SK-N-SH (cell line): Measurements from ENCODE around the gene PLCG2. TPM values are rescaled to one million over a fixed set of nuclear protein-coding genes. Genes with fewer than 3 reads are reported as not detected.

Experiments used
- CTCF ChIA-PET: fragments of 300-600, 350-600 bp; formaldehyde crosslinking; extraction: SDS; loops from one replicate; lab custom pipeline; 2021; lab: Yijun Ruan, JAX
- POLR2A ChIA-PET: fragments of 350-600 bp; sonication (Branson Sonifier 250); formaldehyde crosslinking; extraction: SDS; loops from one replicate; lab custom pipeline; 2020; ENCODE audit warnings: antibody characterized with exemption, inconsistent platforms; lab: Yijun Ruan, JAX
- DNase-seq: peaks from one replicate; pipeline ENCODE4 v3.0.0; 2012
- H2AFZ ChIP-seq: fragments of 200-600 bp; sonication (generic); 2 replicates; pipeline ENCODE4 v1.8.1; 2016; ENCODE audit warnings: antibody characterized with exemption, mild to moderate bottlenecking, low read depth
- H3F3A ChIP-seq: fragments of 200-600 bp; sonication (generic); replicated peaks from 2 replicates; pipeline ENCODE3; 2016; ENCODE audit warnings: antibody characterized with exemption, mild to moderate bottlenecking; ENCODE audit not compliant: insufficient read depth
- H3K27ac ChIP-seq, 2 experiments: fragments of 200-500 bp in 1 of 2; fragments of 200-600 bp in 1 of 2; sonication (Bioruptor generic) in 1 of 2; sonication (generic), shearing (Covaris generic) in 1 of 2; 2 replicates each; pipeline versions ENCODE4 v1.5.1 to v1.6.1; 2014 to 2016; ENCODE audit warnings: low read depth in 2 of 2, inconsistent platforms in 1 of 2, low read length in 1 of 2, mild to moderate bottlenecking in 1 of 2, mixed read lengths in 1 of 2
- H3K27me3 ChIP-seq: fragments of 200-600 bp; sonication (generic), shearing (Covaris generic); 2 replicates; pipeline ENCODE4 v1.6.1; 2016; ENCODE audit warnings: mixed run types; ENCODE audit not compliant: insufficient read depth
- H3K36me3 ChIP-seq, 2 experiments: fragments of 200-500 bp in 1 of 2; fragments of 200-600 bp in 1 of 2; sonication (Bioruptor generic) in 1 of 2; sonication (generic) in 1 of 2; replicated peaks in 1 of 2; 2 replicates each; pipeline versions ENCODE3 to v1.5.1; 2014 to 2016; ENCODE audit warnings: low read length in 1 of 2, mild to moderate bottlenecking in 1 of 2; ENCODE audit not compliant: insufficient read depth in 2 of 2, control insufficient read depth in 1 of 2
- H3K4me1 ChIP-seq, 2 experiments: fragments of 200-500 bp in 1 of 2; fragments of 200-600 bp in 1 of 2; sonication (Bioruptor generic) in 1 of 2; sonication (generic), shearing (Covaris generic) in 1 of 2; 2 replicates each; pipeline versions ENCODE4 v1.5.1 to v1.6.1; 2014 to 2016; ENCODE audit warnings: low read depth in 1 of 2, low read length in 1 of 2, mixed run types in 1 of 2; ENCODE audit not compliant: insufficient read depth in 2 of 2, control insufficient read depth in 1 of 2
- H3K4me2 ChIP-seq: fragments of 200-600 bp; sonication (generic), shearing (Covaris generic); 2 replicates; pipeline ENCODE4 v1.6.1; 2017; ENCODE audit warnings: mixed run types
- H3K4me3 ChIP-seq, 2 experiments: fragments of 200-500 bp in 1 of 2; fragments of 200-600 bp in 1 of 2; sonication (Bioruptor generic) in 1 of 2; sonication (generic), shearing (Covaris generic) in 1 of 2; 2 replicates each; pipeline versions ENCODE4 v1.5.1 to v1.8.1; 2014 to 2016; ENCODE audit warnings: low read depth in 2 of 2, inconsistent platforms in 1 of 2, low read length in 1 of 2, mild to moderate bottlenecking in 1 of 2, mixed read lengths in 1 of 2, moderate library complexity in 1 of 2
- H3K79me2 ChIP-seq: fragments of 200-600 bp; sonication (generic); 2 replicates; pipeline ENCODE4 v1.8.1; 2017; ENCODE audit warnings: mild to moderate bottlenecking; ENCODE audit not compliant: insufficient read depth
- H3K9ac ChIP-seq: fragments of 200-600 bp; sonication (generic); 2 replicates; pipeline ENCODE4 v1.6.1; 2017; ENCODE audit warnings: mixed run types
- H3K9me2 ChIP-seq: fragments of 200-600 bp; sonication (generic); 2 replicates; pipeline ENCODE4 v1.6.1; 2017; ENCODE audit warnings: mixed run types
- H3K9me3 ChIP-seq: fragments of 200-600 bp; sonication (generic); 2 replicates; pipeline ENCODE4 v1.6.1; 2017; ENCODE audit warnings: mixed run types, mild to moderate bottlenecking, moderate library complexity
- H4K20me1 ChIP-seq: fragments of 200-600 bp; sonication (generic); 2 replicates; pipeline ENCODE4 v1.6.1; 2017; ENCODE audit warnings: mild to moderate bottlenecking, mixed run types; ENCODE audit not compliant: insufficient read depth
- CHD2 ChIP-seq: fragments of 150-350 bp; IDR thresholded peaks from 2 replicates; pipeline ENCODE4 v1.6.1; 2018; ENCODE audit warnings: low read length; ENCODE audit not compliant: partially characterized antibody
- CTCF ChIP-seq: fragments of 200-600 bp; sonication (generic); IDR thresholded peaks from 2 replicates; pipeline ENCODE4 v1.6.1; 2017; ENCODE audit warnings: antibody characterized with exemption, mild to moderate bottlenecking, moderate library complexity
- ELF1 ChIP-seq: IDR thresholded peaks from 2 replicates; pipeline ENCODE4 v1.4.0; 2012
- EP300 ChIP-seq, 2 experiments: IDR thresholded peaks; 2 replicates each; pipeline versions ENCODE4 v1.4.0 to v1.6.1; 2012; ENCODE audit warnings: borderline replicate concordance in 1 of 2, low read depth in 1 of 2, low read length in 1 of 2
- EZH2phosphoT487 ChIP-seq: fragments of 200-600 bp; sonication (generic); IDR thresholded peaks from 2 replicates; pipeline ENCODE4 v1.6.1; 2017; ENCODE audit warnings: low read depth, mixed run types, mild to moderate bottlenecking, antibody characterized with exemption, moderate library complexity, borderline replicate concordance
- FOSL2 ChIP-seq: IDR thresholded peaks from 2 replicates; pipeline ENCODE4 v1.4.0; 2012; ENCODE audit warnings: low read depth, mild to moderate bottlenecking, moderate library complexity, borderline replicate concordance
- FOXJ3 ChIP-seq: sonication (generic); formaldehyde crosslinking; IDR thresholded peaks from 2 replicates; pipeline ENCODE4 v1.5.1; 2020; ENCODE audit warnings: mild to moderate bottlenecking, missing genetic modification reagents
- FOXM1 ChIP-seq: IDR thresholded peaks from 2 replicates; pipeline ENCODE4 v1.4.0; 2012; ENCODE audit warnings: low read depth, mild to moderate bottlenecking
- IRF3 ChIP-seq: fragments of 150-350 bp; IDR thresholded peaks from 2 replicates; pipeline ENCODE4 v1.6.1; 2016; ENCODE audit warnings: mild to moderate bottlenecking, low read depth, low read length
- JUND ChIP-seq: IDR thresholded peaks from 2 replicates; pipeline ENCODE4 v1.4.0; 2012
- NFIC ChIP-seq: IDR thresholded peaks from 2 replicates; pipeline ENCODE4 v1.4.0; 2012; ENCODE audit warnings: borderline replicate concordance
- NRF1 ChIP-seq: IDR thresholded peaks from 2 replicates; pipeline ENCODE4 v1.6.1; 2012; ENCODE audit warnings: low read depth, mild to moderate bottlenecking, low read length
- SIN3A ChIP-seq: IDR thresholded peaks from 2 replicates; pipeline ENCODE4 v1.6.1; 2012; ENCODE audit warnings: low read depth, mild to moderate bottlenecking, low read length, moderate library complexity, borderline replicate concordance
- SMC3 ChIP-seq: IDR thresholded peaks from 2 replicates; pipeline ENCODE4 v1.6.1; 2012; ENCODE audit warnings: low read depth, low read length, improper control_type of control experiment
- TAF1 ChIP-seq: IDR thresholded peaks from 2 replicates; pipeline ENCODE4 v1.6.1; 2012; ENCODE audit warnings: low read depth, mild to moderate bottlenecking, low read length, moderate library complexity, borderline replicate concordance
- TCF12 ChIP-seq: IDR thresholded peaks from 2 replicates; pipeline ENCODE4 v1.4.0; 2012
- TEAD4 ChIP-seq: IDR thresholded peaks from 2 replicates; pipeline ENCODE4 v1.4.0; 2012; ENCODE audit warnings: mild to moderate bottlenecking, borderline replicate concordance; ENCODE audit not compliant: insufficient read depth
- ZBTB33 ChIP-seq: IDR thresholded peaks from 2 replicates; pipeline ENCODE4 v1.4.0; 2012; ENCODE audit warnings: low read depth, borderline replicate concordance
- WGBS: methylation state at CpG from one replicate; pipeline ENCODE4 v1.1.6; 2017; ENCODE audit warnings: low lambda C conversion rate; 5-methylcytosine and 5-hydroxymethylcytosine counted together
- polyA plus RNA-seq, 3 experiments: library from polyadenylated mRNA; depleted of rRNA; stranded (reverse); fragments of >200 nt; gene quantifications; 2 replicates each; pipeline ENCODE4 v1.2.3, GENCODE V29; 2012

PLCG2 gene
- polyA plus RNA-seq, 1 of the 3 experiments (the other 2 are of a cell fraction): 0.23 TPM

GRCh38 chr16:81945665-81946064 lies 166.6 kb downstream of the PLCG2 start:
- no peaks in the 10 kb centered on the region for H3K27me3 ChIP-seq
- H3K27ac ChIP-seq: no peak overlapping the region
- WGBS: 44% methylated on average over 1 of the region's 1 CpG
- H3K4me1 ChIP-seq: no peaks in the 10 kb centered on the region
- ChIA-PET CTCF (no interaction called here), POLR2A (no interaction called here)
- H4K20me1 ChIP-seq: no peaks in the 10 kb centered on the region
- no peak for TF ChIP-seq SMC3
- peak; percentile 33; the same call in 1 of the 2 replicates for TF ChIP-seq TCF12
- no peak overlapping the region for H3K9ac ChIP-seq
- H3F3A ChIP-seq: no peaks in the 10 kb centered on the region
- no peak for DNase-seq
- H3K9me3 ChIP-seq: no peaks in the 10 kb centered on the region
- no peak overlapping the region; the same call in 1 of the 2 replicates for H2AFZ ChIP-seq
- no peak overlapping the region for H3K4me3 ChIP-seq
- no peaks in the 10 kb centered on the region for H3K79me2 ChIP-seq
- no peaks in the 10 kb centered on the region for H3K9me2 ChIP-seq
- H3K36me3 ChIP-seq: no peaks in the 10 kb centered on the region
- no peak overlapping the region; the same call in 1 of the 2 replicates for H3K4me2 ChIP-seq

GRCh38 chr16:81946206-81946605 lies 167.1 kb downstream of the PLCG2 start:
- TF ChIP-seq SIN3A (no peak), FOXJ3 (CRISPR knock-in tag) (no peak), TCF12 (no peak), EZH2phosphoT487 (no peak), NRF1 (no peak), TAF1 (no peak), EP300 (IDR thresholded peaks at IDR 0.05; ENCODE audit: borderline replicate concordance in 1 of 2, low read depth in 1 of 2, low read length in 1 of 2) (no peak), SMC3 (no peak), TEAD4 (no peak), ZBTB33 (no peak), NFIC (no peak), ELF1 (no peak), CTCF (no peak), CHD2 (no peak), FOXM1 (no peak), IRF3 (no peak), FOSL2 (no peak), JUND (no peak)
- Histone ChIP-seq H4K20me1 (no peaks in the 10 kb centered on the region), H3K9me2 (no peaks in the 10 kb centered on the region), H3K79me2 (no peaks in the 10 kb centered on the region), H3K4me2 (no peak overlapping the region; the same call in 1 of the 2 replicates), H3K9ac (no peak overlapping the region), H2AFZ (no peak overlapping the region; the same call in 1 of the 2 replicates), H3K9me3 (no peaks in the 10 kb centered on the region), H3K27ac (no peak overlapping the region), H3K27me3 (no peaks in the 10 kb centered on the region), H3K36me3 (no peaks in the 10 kb centered on the region), H3K4me1 (no peaks in the 10 kb centered on the region), H3F3A (no peaks in the 10 kb centered on the region), H3K4me3 (no peak overlapping the region)
- DNase-seq: no peak
- ChIA-PET POLR2A (no interaction called here), CTCF (no interaction called here)
- 46% methylated on average over 5 of the region's 5 CpGs for WGBS
